K562 (cell line): ENCODE data around the gene CS. TPM values are rescaled to one million over a fixed set of nuclear protein-coding genes. Genes with fewer than 3 reads are reported as not detected.
A peak's percentile ranks its signal among the peaks of the same experiment; 100 is the strongest.

ENCODE experiments used
- GATAD2B ChIP-seq: fragments of 450-650 bp; IDR thresholded peaks from 2 replicates; pipeline ENCODE4 v1.6.1; 2017; ENCODE audit warnings: mild to moderate bottlenecking, borderline replicate concordance
- HNRNPK ChIP-seq: fragments of 200-400 bp; formaldehyde crosslinking; IDR thresholded peaks from one replicate; pipeline ENCODE4 v1.6.1; 2018; ENCODE audit warnings: mild to moderate bottlenecking, low read depth, low read length; ENCODE audit not compliant: poor library complexity, severe bottlenecking
- JUNB ChIP-seq: fragments of 450-650 bp; formaldehyde crosslinking; conservative IDR thresholded peaks from 2 replicates; pipeline ENCODE4 v1.4.0; 2020; ENCODE audit warnings: mild to moderate bottlenecking
- MYNN ChIP-seq, 2 experiments: sonication (generic); formaldehyde crosslinking in 1 of 2; IDR thresholded peaks; 2 replicates each; pipeline versions ENCODE4 v1.5.0 to v1.6.1; 2016 to 2020; ENCODE audit warnings: antibody characterized with exemption in 1 of 2, missing genetic modification reagents in 1 of 2
- RBM14 ChIP-seq: fragments of 200-400 bp; formaldehyde crosslinking; IDR thresholded peaks from 2 replicates; pipeline ENCODE4 v1.6.1; 2018; ENCODE audit warnings: low read depth, mild to moderate bottlenecking, low read length, moderate library complexity, borderline replicate concordance; ENCODE audit not compliant: insufficient read depth
- SLC30A9 ChIP-seq: fragments of 250-450 bp; sonication (Bioruptor Pico); IDR thresholded peaks from 2 replicates; pipeline ENCODE4 v1.8.0; 2022; ENCODE audit warnings: mild to moderate bottlenecking, moderate library complexity
- SPI1 ChIP-seq: IDR thresholded peaks from 2 replicates; pipeline ENCODE4 v1.6.1; 2011; ENCODE audit warnings: low read depth, low read length, control low read depth, borderline replicate concordance
- ZBTB1 ChIP-seq: sonication (generic); formaldehyde crosslinking; IDR thresholded peaks from 2 replicates; pipeline ENCODE4 v1.8.1; 2023; ENCODE audit warnings: missing genetic modification reagents, low read depth, mild to moderate bottlenecking, borderline replicate concordance
- polyA plus RNA-seq, 8 experiments: library from polyadenylated mRNA; depleted of rRNA in 4 of 8; stranded (reverse) in 5 of 8; unstranded in 3 of 8; fragments of >200 nt; fragmentation: Nextera tagmentation in 2 of 8; fragmentation: Illumina TruSeq in 1 of 8; extraction: Ambion mirVana in 2 of 8; extraction: Trizol in 1 of 8; gene quantifications; 2 replicates each; pipeline versions ENCODE4 v1.2.1 to v1.2.3, GENCODE V29; 2011 to 2014; ENCODE audit warnings: inconsistent platforms in 1 of 8, missing spikeins in 1 of 8
- total RNA-seq, 7 experiments: library from RNA; depleted of rRNA in 6 of 7; stranded (reverse); fragments of >200 nt in 6 of 7; fragmentation: Illumina TruSeq in 2 of 7; extraction: Trizol in 2 of 7; gene quantifications; 2 replicates each; pipeline versions ENCODE4 v1.2.1 to v1.2.3, GENCODE V29; 2011 to 2021; ENCODE audit warnings: low replicate concordance in 1 of 7
- TF ChIP-seq, protein P1 (sequence below): fragments of 450-650 bp; conservative IDR thresholded peaks from 2 replicates; pipeline ENCODE4 v1.6.1; 2016; ENCODE audit warnings: missing genetic modification characterization, low read depth, mild to moderate bottlenecking, control low read depth, missing compliant biosample characterization
- TF ChIP-seq, protein P2 (sequence below): sonication (generic); formaldehyde crosslinking; IDR thresholded peaks from 2 replicates; pipeline ENCODE4 v1.8.0; 2022; ENCODE audit warnings: mild to moderate bottlenecking, missing genetic modification reagents
- TF ChIP-seq, protein P3 (sequence below): fragments of 450-650 bp; formaldehyde crosslinking; IDR thresholded peaks from 2 replicates; pipeline ENCODE4 v1.4.0; 2022; ENCODE audit warnings: missing genetic modification characterization
- TF ChIP-seq, protein P4 (sequence below): fragments of 450-650 bp; IDR thresholded peaks from 2 replicates; pipeline ENCODE4 v1.6.1; 2018; ENCODE audit not compliant: partially characterized antibody
- TF ChIP-seq, protein P5 (sequence below), 2 experiments: IDR thresholded peaks; 2 replicates each; pipeline ENCODE4 v1.6.1; 2011; ENCODE audit warnings: borderline replicate concordance in 1 of 2, control low read depth in 1 of 2, low read depth in 1 of 2, low read length in 1 of 2, mild to moderate bottlenecking in 1 of 2, mixed read lengths in 1 of 2, moderate library complexity in 1 of 2; ENCODE audit not compliant: insufficient read depth in 1 of 2, insufficient read length in 1 of 2, poor library complexity in 1 of 2, severe bottlenecking in 1 of 2; ENCODE audit errors: extremely low read depth in 1 of 2
- TF ChIP-seq, protein P6 (sequence below): sonication (generic); formaldehyde crosslinking; IDR thresholded peaks from 2 replicates; pipeline ENCODE4 v1.9.0; 2022; ENCODE audit warnings: mild to moderate bottlenecking, missing genetic modification reagents

CS gene
- total and polyA plus RNA-seq, 9 of the 15 experiments (the other 6 are each of a cell fraction or from before 2014, with no cell fraction given), result 99.9 to 390 (median 149) TPM

DNA sequence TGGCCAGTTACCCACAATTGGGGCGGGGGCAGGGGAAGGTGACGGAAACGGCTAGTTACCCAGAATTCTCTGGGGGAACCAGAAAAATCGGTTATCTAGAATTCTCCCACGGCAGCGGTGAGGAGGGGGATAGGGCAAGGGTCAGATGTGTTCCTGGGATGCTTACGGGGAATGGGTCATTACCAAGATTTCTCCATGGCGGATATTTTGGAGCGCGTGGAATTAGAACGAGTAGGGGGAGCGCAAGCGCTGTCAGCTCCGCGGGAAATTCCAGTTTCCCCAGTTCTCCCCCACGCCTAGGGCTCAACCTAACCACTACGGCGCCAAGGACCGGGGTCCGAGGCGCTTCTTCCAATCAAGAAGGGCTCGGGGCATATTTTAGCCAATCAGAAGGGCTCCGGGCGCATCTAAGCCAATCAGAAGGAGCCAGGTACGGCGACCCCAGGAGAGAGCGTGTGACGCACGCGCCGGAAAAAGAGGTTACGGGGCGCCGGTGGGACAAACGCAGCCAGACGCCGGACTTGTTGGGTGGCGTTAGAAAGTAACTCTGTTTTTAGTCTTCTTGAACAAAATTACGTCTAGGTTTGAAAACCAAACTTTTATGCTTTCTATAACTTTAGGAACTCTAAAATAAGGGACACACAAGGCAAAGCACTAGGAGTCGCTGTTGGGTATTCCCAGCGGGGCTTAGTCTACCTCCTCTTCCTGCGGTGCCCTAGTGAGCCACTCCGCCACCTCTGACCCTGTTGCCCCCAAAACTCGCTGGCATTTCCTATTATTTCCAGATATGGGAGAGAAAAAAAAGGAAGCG lies 33.8 kb upstream of the CS start, which contains the start of gene PAN2 (continued):
- TF ChIP-seq, protein P1, sequence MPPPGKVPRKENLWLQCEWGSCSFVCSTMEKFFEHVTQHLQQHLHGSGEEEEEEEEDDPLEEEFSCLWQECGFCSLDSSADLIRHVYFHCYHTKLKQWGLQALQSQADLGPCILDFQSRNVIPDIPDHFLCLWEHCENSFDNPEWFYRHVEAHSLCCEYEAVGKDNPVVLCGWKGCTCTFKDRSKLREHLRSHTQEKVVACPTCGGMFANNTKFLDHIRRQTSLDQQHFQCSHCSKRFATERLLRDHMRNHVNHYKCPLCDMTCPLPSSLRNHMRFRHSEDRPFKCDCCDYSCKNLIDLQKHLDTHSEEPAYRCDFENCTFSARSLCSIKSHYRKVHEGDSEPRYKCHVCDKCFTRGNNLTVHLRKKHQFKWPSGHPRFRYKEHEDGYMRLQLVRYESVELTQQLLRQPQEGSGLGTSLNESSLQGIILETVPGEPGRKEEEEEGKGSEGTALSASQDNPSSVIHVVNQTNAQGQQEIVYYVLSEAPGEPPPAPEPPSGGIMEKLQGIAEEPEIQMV (tag), result peak; percentile 68; the same call in 1 of the 2 replicates
- TF ChIP-seq SPI1 (no peak), HNRNPK (no peak), JUNB (no peak), RBM14 (no peak), SLC30A9 (no peak), ZBTB1 (CRISPR knock-in tag) (no peak), GATAD2B (no peak; the same call in 1 of the 2 replicates), MYNN (IDR thresholded peaks at IDR 0.05) (no peak), MYNN (CRISPR knock-in tag; IDR thresholded peaks at IDR 0.05) (no peak)
- TF ChIP-seq, protein P2, sequence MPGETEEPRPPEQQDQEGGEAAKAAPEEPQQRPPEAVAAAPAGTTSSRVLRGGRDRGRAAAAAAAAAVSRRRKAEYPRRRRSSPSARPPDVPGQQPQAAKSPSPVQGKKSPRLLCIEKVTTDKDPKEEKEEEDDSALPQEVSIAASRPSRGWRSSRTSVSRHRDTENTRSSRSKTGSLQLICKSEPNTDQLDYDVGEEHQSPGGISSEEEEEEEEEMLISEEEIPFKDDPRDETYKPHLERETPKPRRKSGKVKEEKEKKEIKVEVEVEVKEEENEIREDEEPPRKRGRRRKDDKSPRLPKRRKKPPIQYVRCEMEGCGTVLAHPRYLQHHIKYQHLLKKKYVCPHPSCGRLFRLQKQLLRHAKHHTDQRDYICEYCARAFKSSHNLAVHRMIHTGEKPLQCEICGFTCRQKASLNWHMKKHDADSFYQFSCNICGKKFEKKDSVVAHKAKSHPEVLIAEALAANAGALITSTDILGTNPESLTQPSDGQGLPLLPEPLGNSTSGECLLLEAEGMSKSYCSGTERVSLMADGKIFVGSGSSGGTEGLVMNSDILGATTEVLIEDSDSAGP (CRISPR knock-in tag), result no peak
- TF ChIP-seq, protein P3, sequence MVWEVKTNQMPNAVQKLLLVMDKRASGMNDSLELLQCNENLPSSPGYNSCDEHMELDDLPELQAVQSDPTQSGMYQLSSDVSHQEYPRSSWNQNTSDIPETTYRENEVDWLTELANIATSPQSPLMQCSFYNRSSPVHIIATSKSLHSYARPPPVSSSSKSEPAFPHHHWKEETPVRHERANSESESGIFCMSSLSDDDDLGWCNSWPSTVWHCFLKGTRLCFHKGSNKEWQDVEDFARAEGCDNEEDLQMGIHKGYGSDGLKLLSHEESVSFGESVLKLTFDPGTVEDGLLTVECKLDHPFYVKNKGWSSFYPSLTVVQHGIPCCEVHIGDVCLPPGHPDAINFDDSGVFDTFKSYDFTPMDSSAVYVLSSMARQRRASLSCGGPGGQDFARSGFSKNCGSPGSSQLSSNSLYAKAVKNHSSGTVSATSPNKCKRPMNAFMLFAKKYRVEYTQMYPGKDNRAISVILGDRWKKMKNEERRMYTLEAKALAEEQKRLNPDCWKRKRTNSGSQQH, result no peak
- TF ChIP-seq, protein P4, sequence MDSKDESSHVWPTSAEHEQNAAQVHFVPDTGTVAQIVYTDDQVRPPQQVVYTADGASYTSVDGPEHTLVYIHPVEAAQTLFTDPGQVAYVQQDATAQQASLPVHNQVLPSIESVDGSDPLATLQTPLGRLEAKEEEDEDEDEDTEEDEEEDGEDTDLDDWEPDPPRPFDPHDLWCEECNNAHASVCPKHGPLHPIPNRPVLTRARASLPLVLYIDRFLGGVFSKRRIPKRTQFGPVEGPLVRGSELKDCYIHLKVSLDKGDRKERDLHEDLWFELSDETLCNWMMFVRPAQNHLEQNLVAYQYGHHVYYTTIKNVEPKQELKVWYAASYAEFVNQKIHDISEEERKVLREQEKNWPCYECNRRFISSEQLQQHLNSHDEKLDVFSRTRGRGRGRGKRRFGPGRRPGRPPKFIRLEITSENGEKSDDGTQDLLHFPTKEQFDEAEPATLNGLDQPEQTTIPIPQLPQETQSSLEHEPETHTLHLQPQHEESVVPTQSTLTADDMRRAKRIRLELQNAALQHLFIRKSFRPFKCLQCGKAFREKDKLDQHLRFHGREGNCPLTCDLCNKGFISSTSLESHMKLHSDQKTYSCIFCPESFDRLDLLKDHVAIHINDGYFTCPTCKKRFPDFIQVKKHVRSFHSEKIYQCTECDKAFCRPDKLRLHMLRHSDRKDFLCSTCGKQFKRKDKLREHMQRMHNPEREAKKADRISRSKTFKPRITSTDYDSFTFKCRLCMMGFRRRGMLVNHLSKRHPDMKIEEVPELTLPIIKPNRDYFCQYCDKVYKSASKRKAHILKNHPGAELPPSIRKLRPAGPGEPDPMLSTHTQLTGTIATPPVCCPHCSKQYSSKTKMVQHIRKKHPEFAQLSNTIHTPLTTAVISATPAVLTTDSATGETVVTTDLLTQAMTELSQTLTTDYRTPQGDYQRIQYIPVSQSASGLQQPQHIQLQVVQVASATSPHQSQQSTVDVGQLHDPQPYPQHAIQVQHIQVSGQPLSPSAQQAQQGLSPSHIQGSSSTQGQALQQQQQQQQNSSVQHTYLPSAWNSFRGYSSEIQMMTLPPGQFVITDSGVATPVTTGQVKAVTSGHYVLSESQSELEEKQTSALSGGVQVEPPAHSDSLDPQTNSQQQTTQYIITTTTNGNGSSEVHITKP, result peak; percentile 99
- TF ChIP-seq, protein P5, sequence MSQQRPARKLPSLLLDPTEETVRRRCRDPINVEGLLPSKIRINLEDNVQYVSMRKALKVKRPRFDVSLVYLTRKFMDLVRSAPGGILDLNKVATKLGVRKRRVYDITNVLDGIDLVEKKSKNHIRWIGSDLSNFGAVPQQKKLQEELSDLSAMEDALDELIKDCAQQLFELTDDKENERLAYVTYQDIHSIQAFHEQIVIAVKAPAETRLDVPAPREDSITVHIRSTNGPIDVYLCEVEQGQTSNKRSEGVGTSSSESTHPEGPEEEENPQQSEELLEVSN (IDR thresholded peaks at IDR 0.05; ENCODE audit: borderline replicate concordance in 1 of 2, extremely low read depth in 1 of 2, insufficient read depth in 1 of 2, insufficient read length in 1 of 2, low read depth in 1 of 2, low read length in 1 of 2, poor library complexity in 1 of 2, severe bottlenecking in 1 of 2), result peak; percentile 85 to 93
- TF ChIP-seq, protein P6, sequence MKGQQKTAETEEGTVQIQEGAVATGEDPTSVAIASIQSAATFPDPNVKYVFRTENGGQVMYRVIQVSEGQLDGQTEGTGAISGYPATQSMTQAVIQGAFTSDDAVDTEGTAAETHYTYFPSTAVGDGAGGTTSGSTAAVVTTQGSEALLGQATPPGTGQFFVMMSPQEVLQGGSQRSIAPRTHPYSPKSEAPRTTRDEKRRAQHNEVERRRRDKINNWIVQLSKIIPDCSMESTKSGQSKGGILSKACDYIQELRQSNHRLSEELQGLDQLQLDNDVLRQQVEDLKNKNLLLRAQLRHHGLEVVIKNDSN (CRISPR knock-in tag), result peak; percentile 50; the same call in 1 of the 2 replicates
